CD14-positive monocyte (primary cell): Measurements from ENCODE around the gene GRIP1. TPM values are rescaled to one million over a fixed set of nuclear protein-coding genes. Genes with fewer than 3 reads are reported as not detected.

Experiments used
- DNase-seq, 3 donors: peaks; one replicate each; pipeline ENCODE4 v3.0.0-alpha.2; 2011 to 2022
- H2AFZ ChIP-seq: 2 replicates; pipeline ENCODE4 v1.6.0; 2012; ENCODE audit warnings: mild to moderate bottlenecking, low read depth, low read length, inconsistent platforms; ENCODE audit not compliant: insufficient read depth, poor library complexity, severe bottlenecking
- H3K27ac ChIP-seq, 2 donors: 1 replicate in 1 of 2; 2 replicates in 1 of 2; pipeline ENCODE4 v1.5.1; 2012 to 2013; ENCODE audit warnings: low read length in 2 of 2, control low read depth in 1 of 2, inconsistent platforms in 1 of 2, low read depth in 1 of 2, mild to moderate bottlenecking in 1 of 2
- H3K27me3 ChIP-seq, 2 donors: one replicate each; pipeline versions ENCODE4 v1.6.0 to v1.6.1; 2011 to 2013; ENCODE audit warnings: low read length in 2 of 2; ENCODE audit not compliant: control insufficient read depth in 2 of 2, insufficient read depth in 2 of 2
- H3K36me3 ChIP-seq, 2 donors: replicated peaks in 1 of 2; 1 replicate in 1 of 2; 2 replicates in 1 of 2; pipeline versions ENCODE4 v1.5.1 to v1.6.1; 2012 to 2013; ENCODE audit warnings: low read length in 2 of 2, control low read depth in 1 of 2, inconsistent platforms in 1 of 2, mild to moderate bottlenecking in 1 of 2; ENCODE audit not compliant: insufficient read depth in 2 of 2, control insufficient read depth in 1 of 2
- H3K4me1 ChIP-seq, 2 donors: 1 replicate in 1 of 2; 2 replicates in 1 of 2; pipeline versions ENCODE4 v1.5.1 to v1.6.1; 2012 to 2013; ENCODE audit warnings: low read length in 2 of 2, control low read depth in 1 of 2, inconsistent platforms in 1 of 2, mild to moderate bottlenecking in 1 of 2, moderate library complexity in 1 of 2; ENCODE audit not compliant: insufficient read depth in 2 of 2, control insufficient read depth in 1 of 2
- H3K4me2 ChIP-seq: replicated peaks from 2 replicates; pipeline ENCODE3; 2012; ENCODE audit warnings: low read length, moderate library complexity, mild to moderate bottlenecking; ENCODE audit not compliant: poor library complexity, severe bottlenecking; ENCODE audit errors: extremely low read depth
- H3K4me3 ChIP-seq, 3 experiments: fragments of 200-600 bp in 1 of 3; sonication (generic) in 1 of 3; replicated peaks in 1 of 3; 1 replicate in 2 of 3; 2 replicates in 1 of 3; pipeline ENCODE4 v1.5.1; 2011 to 2013; ENCODE audit warnings: low read length in 3 of 3, mild to moderate bottlenecking in 3 of 3, control low read depth in 2 of 3, low read depth in 2 of 3, inconsistent platforms in 1 of 3, moderate library complexity in 1 of 3
- H3K79me2 ChIP-seq: 2 replicates; pipeline ENCODE4 v1.6.0; 2012; ENCODE audit warnings: mild to moderate bottlenecking, control low read depth, inconsistent platforms, low read length, moderate library complexity; ENCODE audit not compliant: insufficient read depth
- H3K9ac ChIP-seq: 2 replicates; pipeline ENCODE4 v1.6.0; 2017; ENCODE audit warnings: low read length, mild to moderate bottlenecking; ENCODE audit not compliant: insufficient read depth, poor library complexity, severe bottlenecking
- H3K9me3 ChIP-seq, 2 donors: replicated peaks in 1 of 2; 1 replicate in 1 of 2; 2 replicates in 1 of 2; pipeline versions ENCODE4 v1.5.1 to v1.6.1; 2012 to 2013; ENCODE audit warnings: low read length in 2 of 2, control low read depth in 1 of 2; ENCODE audit not compliant: control insufficient read depth in 1 of 2, insufficient read depth in 1 of 2
- H4K20me1 ChIP-seq: 2 replicates; pipeline ENCODE4 v1.6.0; 2012; ENCODE audit warnings: mild to moderate bottlenecking, low read length, control low read depth, moderate library complexity; ENCODE audit not compliant: insufficient read depth
- H3K27ac Mint-ChIP-seq, 7 donors: one replicate each; pipeline ENCODE4 v1.8.0; 2020; ENCODE audit warnings: mild to moderate bottlenecking in 7 of 7, mixed read lengths in 7 of 7, moderate library complexity in 6 of 7, inconsistent platforms in 2 of 7
- H3K27me3 Mint-ChIP-seq, 3 donors: one replicate each; pipeline ENCODE4 v1.8.0; 2021 to 2022; ENCODE audit warnings: low read depth in 3 of 3, mild to moderate bottlenecking in 3 of 3, mixed read lengths in 3 of 3, moderate library complexity in 3 of 3, inconsistent platforms in 1 of 3
- H3K36me3 Mint-ChIP-seq, 2 donors: one replicate each; pipeline ENCODE4 v1.8.0; 2020; ENCODE audit warnings: mixed read lengths in 2 of 2, inconsistent platforms in 1 of 2, mild to moderate bottlenecking in 1 of 2
- H3K4me1 Mint-ChIP-seq: one replicate; pipeline ENCODE4 v1.8.0; 2020; ENCODE audit warnings: mild to moderate bottlenecking, mixed read lengths
- H3K4me3 Mint-ChIP-seq, 2 donors: one replicate each; pipeline ENCODE4 v1.8.0; 2020; ENCODE audit warnings: mild to moderate bottlenecking in 2 of 2, mixed read lengths in 2 of 2, moderate library complexity in 1 of 2
- H3K9me3 Mint-ChIP-seq, 7 donors: one replicate each; pipeline ENCODE4 v1.8.0; 2020 to 2022; ENCODE audit warnings: mixed read lengths in 7 of 7, mild to moderate bottlenecking in 6 of 7, moderate library complexity in 6 of 7, inconsistent platforms in 2 of 7
- CTCF ChIP-seq: fragments of 200-600 bp; IDR thresholded peaks from one replicate; pipeline ENCODE4 v1.8.0; 2022; ENCODE audit warnings: antibody characterized with exemption, mild to moderate bottlenecking
- WGBS: methylation state at CpG from one replicate; pipeline ENCODE4 v1.1.5; 2013; ENCODE audit warnings: missing lambda C conversion rate; ENCODE audit not compliant: insufficient coverage; 5-methylcytosine and 5-hydroxymethylcytosine counted together
- intact Hi-C, 2 donors: fragments of 100-400 bp; cut with micrococcal nuclease; formaldehyde crosslinking; loops; one replicate each; pipeline versions ENCODE4 v1.15.0 to v1.15.1; 2023
- polyA plus RNA-seq, 3 donors: library from polyadenylated mRNA; depleted of rRNA in 1 of 3; unstranded in 2 of 3; stranded (reverse) in 1 of 3; fragments of 300-500 nt in 2 of 3; fragments of >200 nt in 1 of 3; fragmentation: Illumina TruSeq in 2 of 3; gene quantifications; 1 replicate in 2 of 3; 2 replicates in 1 of 3; pipeline ENCODE4 v1.2.3, GENCODE V29; 2012 to 2021

The GRIP1 gene
- polyA plus RNA-seq, 3 donors, result 0.21 TPM; not detected in 2

DNA sequence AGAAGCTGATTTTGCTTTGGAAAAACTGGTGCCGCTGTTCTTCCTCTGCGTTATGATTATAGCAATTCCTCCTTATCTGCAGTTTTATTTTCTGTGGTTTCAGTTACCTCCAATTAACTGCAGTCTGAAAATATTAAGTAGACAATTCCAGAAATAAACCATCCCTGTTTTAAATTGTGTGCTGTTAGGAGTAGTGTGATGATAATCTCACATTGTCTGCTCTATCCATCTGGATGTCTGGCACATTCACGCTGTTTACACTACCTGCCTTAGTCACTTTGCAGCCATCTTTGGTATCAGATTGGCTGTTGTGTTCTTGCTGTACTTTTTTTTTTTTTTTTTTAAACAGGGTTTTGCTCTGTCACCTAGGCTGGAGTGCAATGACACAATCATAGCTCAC, 141.0 kb downstream of the GRIP1 start:
- no CpG with 5 or more reads among the region's 3 CpGs for WGBS

DNA sequence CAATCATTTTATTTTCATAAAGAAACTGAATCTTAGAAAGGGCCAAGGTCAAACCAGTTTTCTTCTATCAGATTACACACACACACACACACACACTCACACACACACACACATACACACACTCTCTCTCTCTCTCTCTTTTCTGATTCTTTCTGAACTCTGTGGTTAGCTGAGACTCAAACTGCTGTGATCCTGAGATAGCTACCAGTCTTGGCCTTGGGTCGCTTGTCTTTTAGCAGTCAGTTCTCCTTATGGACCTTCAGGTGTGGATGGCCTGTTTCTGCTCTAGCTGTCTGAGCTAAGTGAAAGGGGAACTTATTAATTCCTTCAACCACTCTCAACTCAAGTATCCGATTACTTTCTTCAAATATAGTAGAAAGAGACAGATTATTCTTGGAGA, 145.1 kb downstream of the GRIP1 start:
- no peaks in the 10 kb centered on the region for H3K9me3 ChIP-seq
- H3K27ac Mint-ChIP-seq, result no peak overlapping the region
- H3K36me3 ChIP-seq, result no peaks in the 10 kb centered on the region
- H4K20me1 ChIP-seq, result no peaks in the 10 kb centered on the region
- H3K27me3 ChIP-seq, result no peaks in the 10 kb centered on the region
- H3K9me3 Mint-ChIP-seq, result peaks cover 0 to 5% (median 0%) of the 10 kb centered on the region in 7 donors
- no peaks in the 10 kb centered on the region for H3K4me1 ChIP-seq
- intact Hi-C loops, result no loop called here
- no peak overlapping the region for H3K4me2 ChIP-seq
- H3K27ac ChIP-seq, result no peak overlapping the region
- WGBS, result no CpG with 5 or more reads among the region's 2 CpGs
- no peaks in the 10 kb centered on the region for H3K79me2 ChIP-seq
- H3K4me3 Mint-ChIP-seq, result no peak overlapping the region
- no peak for DNase-seq
- no peak overlapping the region for H2AFZ ChIP-seq
- H3K4me3 ChIP-seq, result no peak overlapping the region
- H3K27me3 Mint-ChIP-seq, result no peaks in the 10 kb centered on the region
- H3K9ac ChIP-seq, result no peak overlapping the region
- no peak for TF ChIP-seq CTCF
- no peaks in the 10 kb centered on the region for H3K4me1 Mint-ChIP-seq
- H3K36me3 Mint-ChIP-seq, result no peaks in the 10 kb centered on the region

More for the DNA sequence above, 141.0 kb downstream of the GRIP1 start:
- H3K27me3 Mint-ChIP-seq, result peaks cover 0 to 2% (median 0%) of the 10 kb centered on the region in 3 donors
- no peak overlapping the region for H3K27ac Mint-ChIP-seq
- Histone ChIP-seq H3K27me3 (no peaks in the 10 kb centered on the region), H2AFZ (no peak overlapping the region), H3K79me2 (no peaks in the 10 kb centered on the region), H3K4me3 (no peak overlapping the region), H3K27ac (no peak overlapping the region), H3K9ac (no peak overlapping the region), H3K36me3 (no peaks in the 10 kb centered on the region), H3K4me1 (no peaks in the 10 kb centered on the region), H3K9me3 (no peaks in the 10 kb centered on the region), H4K20me1 (no peaks in the 10 kb centered on the region), H3K4me2 (no peak overlapping the region)
- TF ChIP-seq CTCF, result no peak
- no peaks in the 10 kb centered on the region for H3K4me1 Mint-ChIP-seq
- no peaks in the 10 kb centered on the region for H3K9me3 Mint-ChIP-seq
- no peaks in the 10 kb centered on the region for H3K36me3 Mint-ChIP-seq
- no peak for DNase-seq
- intact Hi-C loops, result no loop called here
- H3K4me3 Mint-ChIP-seq, result no peak overlapping the region
